Hematopoietic multipotent progenitor cell treated with erythropoietin and hydrocortisone succinate and interleukin-3 and kit ligand, for 17 days (in vitro differentiated cells): ENCODE measurements around the gene LRRC2.
"Not testable (repeated sequence)": the region's sequence is repeated elsewhere in the genome, so short reads cannot be mapped to it uniquely, and the experiment has no call there.

ENCODE experiments used
- DNase-seq: peaks from one replicate; pipeline ENCODE4 v3.0.0-alpha.2; 2015; ENCODE audit warnings: low spot score

Gene LRRC2, protein sequence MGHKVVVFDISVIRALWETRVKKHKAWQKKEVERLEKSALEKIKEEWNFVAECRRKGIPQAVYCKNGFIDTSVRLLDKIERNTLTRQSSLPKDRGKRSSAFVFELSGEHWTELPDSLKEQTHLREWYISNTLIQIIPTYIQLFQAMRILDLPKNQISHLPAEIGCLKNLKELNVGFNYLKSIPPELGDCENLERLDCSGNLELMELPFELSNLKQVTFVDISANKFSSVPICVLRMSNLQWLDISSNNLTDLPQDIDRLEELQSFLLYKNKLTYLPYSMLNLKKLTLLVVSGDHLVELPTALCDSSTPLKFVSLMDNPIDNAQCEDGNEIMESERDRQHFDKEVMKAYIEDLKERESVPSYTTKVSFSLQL

DNA sequence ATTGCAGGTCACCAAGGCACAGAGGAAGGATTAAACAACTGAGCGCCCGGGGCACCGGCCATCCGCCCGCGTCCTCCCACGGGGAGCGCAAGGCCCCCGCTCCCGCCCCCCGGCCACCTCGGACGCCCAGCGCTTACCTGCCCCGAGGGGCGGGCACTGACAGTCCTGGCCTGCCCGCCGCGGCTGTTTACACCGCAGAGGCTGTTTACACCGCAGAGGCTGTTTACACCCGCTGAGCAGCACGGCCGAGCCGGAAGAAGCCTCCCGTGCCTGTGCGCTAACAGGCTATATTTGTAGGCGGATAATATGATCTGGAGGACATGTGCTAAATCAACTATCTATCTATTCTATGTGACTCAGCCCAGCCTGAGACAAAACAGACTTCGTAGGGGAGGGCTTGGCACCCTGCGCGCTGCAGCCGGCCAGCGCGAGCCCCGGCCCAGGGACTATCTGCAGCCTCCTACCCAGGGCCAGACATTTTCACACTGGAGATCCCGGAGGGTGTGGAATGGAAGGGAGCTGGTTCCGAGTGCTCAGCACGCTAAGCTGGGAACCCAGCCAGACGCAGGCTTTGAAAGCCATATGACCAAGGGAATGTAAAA, at the start of gene LRRC2:
Gene LRRC2, minus strand, starts transcription at position 263 of the 602 bp plus-strand sequence. CDS start 14,711 bp downstream, outside the sequence.
- DNase-seq: peak; percentile 85

DNA sequence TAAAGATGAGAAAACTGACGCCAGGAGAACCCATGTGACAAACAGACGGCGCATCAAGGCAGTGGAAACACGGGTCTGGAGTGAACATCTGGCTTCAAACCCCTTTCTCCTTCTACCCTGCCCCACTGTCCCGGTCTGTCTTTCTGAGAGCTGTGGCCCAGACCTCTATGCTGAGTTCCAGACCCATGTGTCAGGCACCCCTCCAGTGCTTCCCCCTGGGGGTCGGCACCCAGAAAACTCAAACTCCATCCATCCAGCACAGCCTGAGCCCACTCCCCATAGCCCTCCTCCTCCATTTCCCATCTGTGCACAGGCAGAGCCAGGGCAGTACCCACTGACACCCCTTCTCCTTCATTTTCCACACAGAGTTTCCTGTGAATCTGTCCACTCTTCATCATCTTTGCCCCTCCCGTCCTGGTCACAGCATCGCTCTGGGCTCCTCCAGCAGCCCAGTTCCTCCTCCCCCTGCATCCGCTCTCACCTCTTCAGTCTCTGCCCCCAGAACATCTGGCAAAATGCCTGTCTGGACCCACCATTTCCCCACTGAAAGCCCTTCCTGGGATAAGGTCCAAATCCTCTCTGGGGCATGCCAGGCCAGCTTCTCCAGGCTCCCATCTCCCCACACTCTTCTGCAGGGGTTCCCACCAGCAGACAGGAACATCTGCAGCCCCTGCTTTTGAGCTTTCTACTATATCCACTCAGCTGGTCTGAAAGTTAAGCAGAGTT, 49.1 kb upstream of the LRRC2 start:
- DNase-seq: no peak

GRCh38 chr3:46614431-46614830, 48.3 kb upstream of the LRRC2 start:
- peak; percentile 72 for DNase-seq

DNA sequence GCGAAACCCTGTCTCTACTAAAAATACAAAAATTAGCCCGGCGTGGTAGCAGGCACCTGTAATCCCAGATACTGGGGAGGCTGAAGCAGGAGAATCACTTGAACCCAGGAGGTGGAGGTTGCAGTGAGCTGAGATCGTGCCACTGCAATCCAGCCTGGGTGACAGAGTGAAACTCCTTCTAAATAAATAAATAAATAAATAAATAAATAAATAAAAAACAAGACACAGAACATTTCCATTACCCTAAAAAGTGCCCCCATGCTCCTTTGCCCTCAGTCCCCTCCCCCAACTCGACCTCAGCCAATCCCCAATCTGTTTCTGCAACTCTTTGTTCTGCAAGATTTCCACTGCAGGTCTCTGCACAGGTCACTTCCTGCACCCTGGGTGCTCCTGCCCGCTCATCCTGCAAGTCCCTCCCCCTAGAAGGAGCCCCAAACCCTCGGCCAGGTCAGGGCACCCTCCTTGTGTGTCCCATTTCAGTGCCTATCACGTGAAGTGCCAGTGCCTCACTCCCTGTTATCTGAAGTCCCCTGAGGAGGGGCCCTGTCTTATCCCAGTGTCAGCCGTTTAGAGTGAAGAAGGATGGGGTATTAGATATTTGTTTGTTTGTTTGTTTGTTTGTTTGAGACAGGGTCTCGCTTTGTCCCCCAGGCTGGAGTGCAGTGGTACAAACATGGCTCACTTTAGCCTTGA, 47.4 kb upstream of the LRRC2 start:
- peak; percentile 43 for DNase-seq

DNA sequence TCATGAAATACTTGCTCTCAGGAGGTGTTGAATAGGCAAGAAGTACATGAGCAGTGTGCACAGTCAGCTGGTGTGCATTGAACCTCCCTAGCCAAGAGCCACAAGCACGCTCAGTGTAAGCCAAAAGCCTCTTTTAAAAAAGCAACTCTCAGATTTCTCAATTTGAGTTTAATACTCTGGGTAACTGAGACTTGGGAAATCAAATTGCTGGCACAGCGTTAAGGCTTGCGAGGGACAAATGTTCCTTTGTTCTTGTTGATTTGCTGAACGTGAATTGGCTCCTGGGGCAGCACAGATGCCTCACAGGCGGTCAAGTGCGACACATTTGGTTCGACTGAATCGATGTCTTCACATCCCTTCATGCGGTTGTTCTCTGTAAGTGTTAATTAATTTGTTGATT, 46.2 kb upstream of the LRRC2 start, which contains the start of gene FAM240A:
Gene FAM240A, plus strand, starts transcription at position 202 of the 400 bp plus-strand sequence. Its CDS starts 159 bp downstream, at position 361.
- no peak for DNase-seq

DNA sequence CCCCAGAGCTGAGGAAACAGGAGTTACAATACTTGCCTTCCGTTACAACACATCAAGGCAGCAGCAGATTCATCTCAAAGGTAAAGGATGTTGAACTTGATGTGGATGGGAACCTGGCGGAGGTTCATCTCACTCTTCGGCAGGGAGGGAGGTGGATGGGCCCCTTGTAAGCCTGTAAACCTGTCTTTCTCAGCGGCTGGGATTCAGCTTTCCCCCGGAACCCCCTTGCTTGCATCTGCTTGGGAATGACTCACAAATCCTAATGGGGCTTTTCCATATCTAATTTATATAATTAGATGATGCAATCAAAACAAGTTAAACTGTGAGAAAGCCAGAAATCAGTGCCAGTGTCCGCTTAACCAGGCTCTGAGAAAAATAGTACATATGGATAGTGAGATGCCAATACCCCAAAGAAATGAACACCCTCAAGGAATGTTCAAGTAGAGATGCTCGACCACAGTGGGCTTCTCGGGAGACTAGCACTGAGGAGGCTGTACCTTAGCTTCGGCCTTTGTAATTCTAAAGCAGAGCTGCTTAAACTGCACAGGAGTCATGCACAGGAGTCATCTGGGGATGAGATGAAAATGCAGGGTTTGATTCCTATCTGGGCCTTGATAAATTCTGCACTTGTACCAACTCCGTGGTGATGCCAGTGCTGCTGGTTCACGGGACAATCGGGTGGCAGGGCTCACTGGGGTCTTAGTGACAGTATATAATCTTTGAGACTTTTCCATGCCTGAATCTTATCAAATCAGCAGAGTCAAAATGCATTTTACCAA, 44.0 kb upstream of the LRRC2 start:
- DNase-seq: no peak

DNA sequence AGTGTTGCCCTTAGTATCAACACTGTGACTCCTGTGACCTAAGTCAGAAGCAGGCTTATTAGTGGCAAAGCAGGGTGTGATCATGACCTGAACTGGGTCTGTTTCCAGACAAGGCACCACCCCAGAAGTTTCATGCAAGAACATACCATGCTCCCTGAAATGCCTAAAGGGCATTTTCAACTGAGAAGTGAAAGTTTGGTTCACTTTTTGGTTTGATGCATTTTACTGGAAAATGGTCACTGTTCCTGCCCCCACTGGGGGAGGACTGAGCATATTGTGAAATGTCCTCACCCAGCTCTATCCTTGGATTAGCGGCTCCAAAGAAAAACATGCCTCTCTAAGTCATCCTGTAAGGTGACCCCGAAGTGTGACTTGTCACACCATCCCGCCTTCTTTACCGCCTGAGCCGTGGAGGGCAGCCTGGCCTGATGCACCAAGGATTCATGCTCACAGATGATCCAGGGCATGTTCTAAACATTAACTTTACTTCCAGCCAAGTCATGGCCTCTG, 43.2 kb upstream of the LRRC2 start:
- no peak for DNase-seq

GRCh38 chr3:46607603-46608028, 41.5 kb upstream of the LRRC2 start:
- DNase-seq: no peak

DNA sequence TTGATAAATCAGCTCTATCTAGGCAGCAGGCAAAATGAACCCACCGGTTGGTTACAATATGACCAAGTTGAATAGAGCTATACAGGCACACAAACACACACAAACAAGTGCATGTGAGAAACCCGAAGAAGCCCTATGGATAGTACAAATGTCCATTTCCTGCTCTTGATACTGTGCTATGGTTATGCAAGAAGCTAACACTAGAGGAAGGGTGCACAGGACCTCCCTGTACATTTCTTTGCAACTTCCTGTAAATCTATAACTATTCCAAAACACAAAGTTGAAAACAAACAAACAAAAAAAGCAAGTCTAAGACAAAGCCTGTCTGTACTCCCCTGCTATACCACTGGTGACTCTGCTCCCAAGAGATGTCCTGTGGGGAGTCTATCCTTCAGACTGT, 38.0 kb upstream of the LRRC2 start:
- DNase-seq: no peak

DNA sequence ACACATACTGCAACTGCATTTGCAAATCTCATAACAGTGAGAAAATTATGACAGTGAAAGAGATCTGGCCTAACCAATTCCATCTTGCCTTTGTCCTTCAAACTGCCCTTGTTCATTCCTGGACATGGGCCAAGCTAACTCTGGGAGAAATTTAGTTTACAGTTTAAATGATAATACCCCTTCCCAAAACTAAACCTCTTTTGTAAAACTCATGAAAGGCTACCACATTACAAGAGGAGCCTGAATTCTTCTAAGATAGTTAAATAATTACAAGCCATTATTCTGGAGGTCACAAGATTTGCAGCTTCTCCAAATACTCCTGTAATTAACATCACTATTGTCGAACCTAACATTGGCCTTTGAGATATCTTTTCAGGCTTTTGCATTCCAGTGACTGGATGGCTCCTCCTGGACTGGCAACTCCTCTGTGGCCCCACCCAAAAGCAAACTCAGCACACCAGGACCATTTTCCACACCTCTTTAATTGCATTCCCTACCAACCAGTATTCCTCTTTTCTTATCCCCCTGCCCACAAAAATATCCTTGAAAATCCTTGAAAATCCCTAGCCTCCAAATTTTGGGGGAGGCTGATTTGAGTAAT, 37.4 kb upstream of the LRRC2 start:
- no peak for DNase-seq

DNA sequence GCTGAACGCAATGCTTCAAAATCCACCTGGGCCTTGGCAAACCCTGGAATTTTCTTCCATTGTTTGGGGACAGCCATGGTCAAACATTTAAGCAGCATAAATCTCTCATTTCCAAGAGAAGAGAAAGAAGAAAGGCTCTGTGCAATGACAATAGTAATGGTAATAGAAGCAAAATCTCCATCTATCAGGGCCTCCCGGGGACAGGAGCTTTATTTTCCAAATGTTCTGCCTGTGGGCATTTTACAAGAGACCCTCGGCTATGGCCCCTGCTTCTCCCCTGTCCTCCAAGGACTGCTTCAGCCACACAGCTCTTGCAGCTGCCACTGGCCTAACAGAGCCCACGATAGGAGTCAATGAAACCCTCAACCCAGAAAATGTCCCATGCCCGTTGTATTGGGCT, 33.5 kb upstream of the LRRC2 start:
- no peak for DNase-seq

GRCh38 chr3:46595819-46596314, 29.8 kb upstream of the LRRC2 start:
- no peak for DNase-seq

DNA sequence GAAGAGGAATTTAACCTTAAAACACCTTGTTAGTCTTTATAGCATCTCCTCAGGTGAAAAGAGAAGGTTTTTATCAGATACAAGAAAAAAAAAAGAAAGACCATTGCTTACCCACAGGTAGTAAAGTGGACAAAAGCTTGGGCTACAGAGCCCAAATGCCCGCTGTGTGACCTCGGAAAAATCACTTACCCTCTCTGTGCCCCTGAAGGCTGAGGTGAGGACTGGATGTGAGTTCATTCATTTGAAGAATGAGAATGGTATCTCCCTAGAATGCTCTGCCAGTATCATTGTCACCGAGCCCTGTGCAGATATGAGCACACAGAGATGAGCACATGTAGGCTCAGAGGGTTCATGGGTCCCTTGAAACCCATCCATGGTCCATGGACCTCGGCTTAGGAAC, 28.6 kb upstream of the LRRC2 start:
- DNase-seq: no peak

DNA sequence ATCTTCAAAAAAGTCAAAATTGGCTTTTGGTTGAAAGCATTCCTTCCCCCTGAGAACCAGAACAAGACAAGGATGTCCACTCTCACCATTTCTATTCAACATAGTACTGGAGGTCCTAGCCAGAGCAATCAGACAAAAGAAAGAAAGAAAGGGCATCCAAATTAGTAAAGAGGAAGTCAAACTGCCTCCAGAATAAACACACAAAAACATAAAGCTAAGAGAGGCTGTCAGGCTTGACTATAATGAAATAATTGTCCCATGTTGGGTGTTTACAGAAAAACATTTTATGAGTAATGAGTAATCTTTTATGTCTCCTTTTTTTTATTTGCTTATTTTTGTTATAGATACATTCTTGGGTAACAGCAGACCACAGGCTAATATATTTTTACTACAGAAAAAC, 27.9 kb upstream of the LRRC2 start:
- DNase-seq: no peak

GRCh38 chr3:46593274-46593862, 27.3 kb upstream of the LRRC2 start:
- no peak for DNase-seq

- not testable (repeated sequence) for DNase-seq
Observed at GRCh38 chr3:46587268-46587667, 21.2 kb upstream of the LRRC2 start.

DNA sequence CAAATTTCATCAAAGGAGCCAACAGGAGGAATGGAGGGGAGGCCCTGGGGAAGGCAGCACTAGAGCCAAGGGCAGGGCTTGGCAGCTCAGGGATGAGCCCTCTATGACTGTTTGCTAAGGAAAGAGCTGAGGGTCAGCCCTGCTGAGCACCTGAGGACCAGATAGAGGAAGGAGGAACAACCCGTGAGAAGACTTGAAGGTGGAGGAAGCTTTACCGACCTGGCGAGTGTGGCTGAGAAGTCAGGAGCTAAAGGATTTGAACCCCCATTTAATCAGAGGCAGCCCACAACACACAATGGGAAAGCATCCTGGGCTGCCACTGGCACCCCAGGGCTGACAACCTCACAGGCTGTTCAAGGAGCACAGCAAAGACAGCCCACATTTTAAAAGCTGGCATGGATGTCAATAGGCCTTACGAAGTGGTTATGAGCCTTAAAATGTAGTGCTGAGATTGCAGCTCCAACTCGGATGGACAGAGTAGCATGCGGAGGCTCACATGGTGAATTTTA, 20.7 kb upstream of the LRRC2 start:
- DNase-seq: no peak

DNA sequence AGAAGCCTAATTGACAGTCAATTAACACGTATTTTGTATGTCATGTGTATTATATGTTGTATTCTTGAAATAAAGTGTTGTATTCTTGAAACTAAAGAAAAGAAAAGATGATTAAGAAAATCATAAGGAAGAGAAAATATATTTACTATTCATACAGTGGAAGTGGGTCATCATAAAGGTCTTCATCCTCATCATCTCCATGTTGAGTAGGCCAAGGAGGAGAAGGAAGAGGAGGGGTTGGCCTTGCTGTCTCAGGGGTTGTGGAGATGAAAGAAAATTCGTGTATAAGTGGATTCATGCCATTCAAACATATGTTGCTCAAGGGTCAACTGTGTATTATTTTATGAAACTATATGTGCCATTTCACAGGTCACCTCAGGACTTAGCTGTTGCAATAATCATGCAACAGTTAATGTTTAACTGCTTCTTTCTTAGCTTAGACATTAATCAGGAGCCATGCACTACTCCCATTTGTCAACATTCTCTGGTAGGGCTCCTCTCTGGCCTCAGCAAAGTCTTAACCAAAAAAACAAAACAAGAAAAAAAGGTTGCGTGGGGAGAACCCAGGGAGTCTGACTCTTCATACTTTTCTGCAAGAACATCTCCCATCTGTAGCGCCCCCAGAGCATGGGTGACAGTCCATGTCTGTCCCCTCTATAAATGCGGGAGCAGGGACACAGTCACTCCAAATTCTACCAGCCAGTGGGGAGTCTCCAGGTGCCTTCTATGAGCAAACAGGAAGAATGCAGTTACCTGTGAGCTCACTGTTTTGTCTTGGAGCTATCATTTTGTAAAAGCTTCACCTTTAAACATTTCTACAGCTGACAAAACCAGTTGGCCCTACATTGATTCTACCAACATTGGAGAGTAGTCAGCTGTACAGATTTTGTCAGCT, 19.9 kb upstream of the LRRC2 start:
- DNase-seq: no peak
